PC-9 (cell line): ENCODE results near the gene ADIPOR1. TPM values are rescaled to one million over a fixed set of nuclear protein-coding genes. Genes with fewer than 3 reads are reported as not detected.
A peak's percentile ranks its signal among the peaks of the same experiment; 100 is the strongest.

ENCODE experiments used
- BruUV-seq: library from RNA; stranded (reverse); fragments of 400-500 nt; replicated peaks from 2 replicates; lab custom pipeline; 2021; lab: Mats Ljungman, UMichigan
- CTCF ChIA-PET: fragments of 300-600 bp; sonication (Branson Sonifier 250); formaldehyde crosslinking; loops from one replicate; lab custom pipeline; 2022; ENCODE audit warnings: antibody characterized with exemption; lab: Charles Lee
- POLR2A ChIA-PET: fragments of 300-600 bp; sonication (Branson Sonifier 250); formaldehyde crosslinking; loops from one replicate; lab custom pipeline; 2022; ENCODE audit warnings: antibody characterized with exemption; ENCODE audit not compliant: unreplicated experiment; lab: Charles Lee
- DNase-seq, 2 experiments: peaks; one replicate each; pipeline versions ENCODE4 v3.0.0 to v3.0.0-alpha.2; 2015 to 2022; ENCODE audit warnings: mixed read lengths in 1 of 2
- H2AFZ ChIP-seq: fragments of 200-600 bp; sonication (generic); 2 replicates; pipeline ENCODE4 v1.8.1; 2017; ENCODE audit warnings: antibody characterized with exemption
- H3F3A ChIP-seq: fragments of 200-600 bp; sonication (generic); 2 replicates; pipeline ENCODE4 v1.8.1; 2017; ENCODE audit warnings: antibody characterized with exemption, mild to moderate bottlenecking, low read depth; ENCODE audit not compliant: insufficient read depth
- H3K27ac ChIP-seq: fragments of 200-600 bp; sonication (generic); 2 replicates; pipeline ENCODE4 v1.6.1; 2016; ENCODE audit warnings: mixed run types
- H3K27me3 ChIP-seq: fragments of 200-600 bp; sonication (generic); 2 replicates; pipeline ENCODE4 v1.6.1; 2016; ENCODE audit warnings: low read depth, mixed run types; ENCODE audit not compliant: insufficient read depth
- H3K36me3 ChIP-seq: fragments of 200-600 bp; sonication (generic); 2 replicates; pipeline ENCODE4 v1.6.1; 2016; ENCODE audit warnings: low read depth, mixed run types
- H3K4me1 ChIP-seq: fragments of 200-600 bp; sonication (generic); replicated peaks from 2 replicates; pipeline ENCODE4 v1.6.1; 2016; ENCODE audit warnings: mixed run types; ENCODE audit not compliant: insufficient read depth
- H3K4me2 ChIP-seq: fragments of 200-600 bp; sonication (generic); 2 replicates; pipeline ENCODE4 v1.6.1; 2017; ENCODE audit warnings: mixed run types
- H3K4me3 ChIP-seq: fragments of 200-600 bp; sonication (generic); 2 replicates; pipeline ENCODE4 v1.6.1; 2016; ENCODE audit warnings: mixed run types
- H3K79me2 ChIP-seq: fragments of 200-600 bp; sonication (generic); 2 replicates; pipeline ENCODE4 v1.6.1; 2017; ENCODE audit warnings: low read depth, mixed run types
- H3K9me2 ChIP-seq: fragments of 200-600 bp; sonication (generic); 2 replicates; pipeline ENCODE4 v1.8.1; 2017; ENCODE audit warnings: mild to moderate bottlenecking; ENCODE audit not compliant: insufficient read depth
- H3K9me3 ChIP-seq: fragments of 200-600 bp; sonication (generic); 2 replicates; pipeline ENCODE4 v1.8.1; 2016; ENCODE audit warnings: low read depth; ENCODE audit not compliant: insufficient read depth
- H4K20me1 ChIP-seq: fragments of 200-600 bp; sonication (generic); 2 replicates; pipeline ENCODE4 v1.8.1; 2017; ENCODE audit not compliant: insufficient read depth
- EZH2 ChIP-seq: fragments of 200-600 bp; sonication (generic); IDR thresholded peaks from 2 replicates; pipeline ENCODE4 v1.8.0; 2017; ENCODE audit warnings: antibody characterized with exemption, low read depth
- intact Hi-C: fragments of 100-400 bp; cut with micrococcal nuclease; formaldehyde crosslinking; loops from one replicate; pipeline ENCODE4 v1.10.0; 2022; ENCODE audit not compliant: unreplicated experiment
- total RNA-seq: library from RNA; stranded (reverse); gene quantifications from 2 replicates; pipeline ENCODE4 v1.2.3, GENCODE V29; 2021
- TF ChIP-seq, protein P1 (sequence below): fragments of 200-600 bp; sonication (generic); conservative IDR thresholded peaks from 2 replicates; pipeline ENCODE4 v1.6.1; 2017; ENCODE audit warnings: mixed run types, antibody characterized with exemption, mild to moderate bottlenecking, moderate library complexity

ADIPOR1 gene
- total RNA-seq, 1 experiment from 2014 or later, result 102 TPM

DNA sequence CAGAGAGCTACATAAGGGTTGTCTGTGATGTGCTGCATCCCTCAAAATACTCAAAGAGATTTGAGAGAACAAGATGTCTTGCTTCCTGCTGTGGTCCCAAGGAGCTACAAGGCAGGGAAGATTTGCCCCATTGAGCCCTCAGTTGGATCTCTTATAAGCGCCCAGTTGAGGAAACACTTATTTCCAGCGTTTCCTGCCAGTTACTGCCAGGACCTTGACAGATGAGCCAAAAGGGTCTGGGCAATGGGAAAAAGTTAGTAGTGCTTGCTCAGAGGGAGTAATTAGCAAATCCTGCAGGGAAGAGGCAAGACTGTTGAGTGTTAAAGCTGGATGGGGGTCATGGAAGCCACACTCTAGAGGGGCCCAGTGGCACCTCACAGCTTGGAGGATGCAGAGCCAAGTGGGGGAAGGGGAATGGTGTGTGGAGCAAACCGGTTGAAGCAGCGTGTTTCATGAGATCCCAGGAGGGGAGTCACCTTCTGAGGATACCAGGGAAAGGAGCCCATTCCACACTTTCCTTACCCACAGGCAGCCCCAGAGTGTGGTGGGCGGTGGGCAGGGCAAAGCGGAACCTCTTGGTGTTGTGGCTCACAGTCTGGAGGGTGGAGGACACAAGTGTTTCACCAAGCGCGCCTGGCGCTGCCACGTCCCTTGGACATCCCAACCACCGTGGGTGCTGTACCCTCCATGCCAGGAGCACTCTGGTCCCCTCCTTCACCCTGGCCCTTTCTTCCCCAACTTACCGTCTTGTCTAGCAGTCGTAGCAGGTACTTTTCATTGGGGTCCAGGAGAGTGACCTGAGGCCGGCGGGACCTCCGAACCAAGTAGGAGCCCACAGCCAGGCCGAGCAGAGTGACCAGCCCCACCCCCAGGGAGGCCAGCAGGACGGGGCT, 8.1 kb upstream of the ADIPOR1 start:
- CTCF ChIA-PET, result no interaction called here
- no peak overlapping the region for H3K27ac ChIP-seq
- peak overlapping the region; percentile 100 for H2AFZ ChIP-seq
- DNase-seq, result no peak
- no peaks in the 10 kb centered on the region for H3K9me2 ChIP-seq
- no peaks in the 10 kb centered on the region for H3K27me3 ChIP-seq
- POLR2A ChIA-PET, result no interaction called here
- H3K4me2 ChIP-seq, result peak overlapping the region; percentile 99
- BruUV-seq, result TSS peak; percentile 55
- H3K36me3 ChIP-seq, result peaks cover 4% of the 10 kb centered on the region; the same call in 1 of the 2 replicates
- H3F3A ChIP-seq, result peaks cover 15% of the 10 kb centered on the region; the same call in 1 of the 2 replicates
- peak overlapping the region; percentile 99 for H3K4me3 ChIP-seq
- H3K79me2 ChIP-seq, result peaks cover 12% of the 10 kb centered on the region; the same call in 1 of the 2 replicates
- peaks cover 16% of the 10 kb centered on the region for H3K4me1 ChIP-seq
- TF ChIP-seq EZH2, result no peak
- TF ChIP-seq, protein P1, sequence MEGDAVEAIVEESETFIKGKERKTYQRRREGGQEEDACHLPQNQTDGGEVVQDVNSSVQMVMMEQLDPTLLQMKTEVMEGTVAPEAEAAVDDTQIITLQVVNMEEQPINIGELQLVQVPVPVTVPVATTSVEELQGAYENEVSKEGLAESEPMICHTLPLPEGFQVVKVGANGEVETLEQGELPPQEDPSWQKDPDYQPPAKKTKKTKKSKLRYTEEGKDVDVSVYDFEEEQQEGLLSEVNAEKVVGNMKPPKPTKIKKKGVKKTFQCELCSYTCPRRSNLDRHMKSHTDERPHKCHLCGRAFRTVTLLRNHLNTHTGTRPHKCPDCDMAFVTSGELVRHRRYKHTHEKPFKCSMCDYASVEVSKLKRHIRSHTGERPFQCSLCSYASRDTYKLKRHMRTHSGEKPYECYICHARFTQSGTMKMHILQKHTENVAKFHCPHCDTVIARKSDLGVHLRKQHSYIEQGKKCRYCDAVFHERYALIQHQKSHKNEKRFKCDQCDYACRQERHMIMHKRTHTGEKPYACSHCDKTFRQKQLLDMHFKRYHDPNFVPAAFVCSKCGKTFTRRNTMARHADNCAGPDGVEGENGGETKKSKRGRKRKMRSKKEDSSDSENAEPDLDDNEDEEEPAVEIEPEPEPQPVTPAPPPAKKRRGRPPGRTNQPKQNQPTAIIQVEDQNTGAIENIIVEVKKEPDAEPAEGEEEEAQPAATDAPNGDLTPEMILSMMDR, result no peak
- H4K20me1 ChIP-seq, result no peaks in the 10 kb centered on the region
- intact Hi-C loops, result loop anchor here (5.0 kb wide), 1 partner anchor 159 kb away; the partner anchor contains the start of gene KDM5B
- no peaks in the 10 kb centered on the region for H3K9me3 ChIP-seq

DNA sequence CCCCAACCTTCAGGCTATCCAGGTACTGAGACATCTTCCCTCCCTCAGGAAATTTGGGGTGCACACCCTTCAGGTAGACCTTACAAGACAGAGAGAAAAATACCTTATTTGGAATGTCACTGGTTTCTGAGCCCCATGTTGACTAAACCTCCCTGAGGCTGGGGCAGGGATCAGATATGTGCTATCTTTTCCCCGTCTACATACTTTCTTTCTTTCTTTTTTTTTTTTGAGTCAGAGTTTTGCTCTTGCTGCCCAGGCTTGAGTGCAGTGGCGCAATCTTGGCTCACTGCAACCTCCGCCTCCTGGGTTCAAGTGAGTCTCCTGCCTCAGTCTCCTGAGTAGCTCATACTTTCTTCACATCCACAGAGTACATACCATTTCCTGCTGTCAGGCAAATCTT, 7.3 kb upstream of the ADIPOR1 start:
- intact Hi-C loops, result loop anchor here (5.0 kb wide), 1 partner anchor 158 kb away; the partner anchor contains the start of gene KDM5B
- no peaks in the 10 kb centered on the region for H3K9me3 ChIP-seq
- H3K27ac ChIP-seq, result no peak overlapping the region
- peaks cover 15% of the 10 kb centered on the region; the same call in 1 of the 2 replicates for H3F3A ChIP-seq
- H3K79me2 ChIP-seq, result peaks cover 12% of the 10 kb centered on the region; the same call in 1 of the 2 replicates
- no peak for DNase-seq
- H3K4me3 ChIP-seq, result no peak overlapping the region
- no peaks in the 10 kb centered on the region for H4K20me1 ChIP-seq
- TF ChIP-seq, protein P1, result no peak
- TF ChIP-seq EZH2, result no peak
- H3K27me3 ChIP-seq, result no peaks in the 10 kb centered on the region
- CTCF ChIA-PET, result interaction anchor here (0.6 kb wide), 2 partner anchors 16 to 364 kb away, joined by 4 to 6 read pairs; no protein-coding TSS in a partner anchor
- no peak overlapping the region for H2AFZ ChIP-seq
- H3K4me1 ChIP-seq, result peaks cover 16% of the 10 kb centered on the region
- no TSS peak for BruUV-seq
- H3K36me3 ChIP-seq, result peaks cover 4% of the 10 kb centered on the region; the same call in 1 of the 2 replicates
- POLR2A ChIA-PET, result no interaction called here
- no peaks in the 10 kb centered on the region for H3K9me2 ChIP-seq
- no peak overlapping the region for H3K4me2 ChIP-seq

DNA sequence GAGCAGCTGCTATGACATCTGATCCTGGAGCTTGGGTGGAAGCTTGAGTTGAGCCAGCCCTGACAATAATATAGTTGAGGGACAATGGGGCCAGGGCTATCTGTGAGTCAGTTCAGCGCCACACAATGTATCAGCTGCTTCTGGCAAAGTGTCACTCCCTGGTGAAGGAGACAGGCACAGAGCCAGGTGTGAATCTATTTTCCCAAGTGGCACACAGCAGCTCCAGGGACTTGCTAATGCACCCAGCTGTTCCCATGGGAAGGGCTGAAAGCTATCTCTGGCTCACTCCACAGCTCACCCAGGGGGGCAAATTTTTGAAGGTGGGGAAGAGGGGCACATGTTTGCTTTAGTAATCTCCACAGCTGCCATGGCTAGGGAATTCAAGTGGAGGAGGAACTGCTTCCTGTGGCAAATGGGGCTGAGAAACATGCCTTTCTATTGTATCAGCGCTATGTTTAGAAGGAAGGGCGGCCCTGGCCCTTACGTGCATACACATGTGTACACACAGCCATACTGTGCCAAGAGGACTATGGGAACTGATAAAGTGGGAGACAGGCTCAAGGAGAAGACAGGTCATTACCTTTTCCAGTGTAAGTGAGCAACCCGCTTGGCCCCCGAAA, 6.8 kb upstream of the ADIPOR1 start:
- Histone ChIP-seq H4K20me1 (no peaks in the 10 kb centered on the region), H3F3A (peaks cover 20% of the 10 kb centered on the region; the same call in 1 of the 2 replicates), H3K4me2 (no peak overlapping the region), H3K9me3 (no peaks in the 10 kb centered on the region), H3K27ac (no peak overlapping the region), H3K79me2 (peaks cover 12% of the 10 kb centered on the region; the same call in 1 of the 2 replicates), H3K4me3 (no peak overlapping the region), H3K4me1 (peaks cover 19% of the 10 kb centered on the region), H3K27me3 (no peaks in the 10 kb centered on the region), H2AFZ (no peak overlapping the region), H3K9me2 (no peaks in the 10 kb centered on the region), H3K36me3 (peaks cover 4% of the 10 kb centered on the region; the same call in 1 of the 2 replicates)
- TF ChIP-seq, protein P1, result no peak
- no peak for TF ChIP-seq EZH2
- intact Hi-C loops, result loop anchor here (1.0 to 5.0 kb wide), 2 partner anchors 38 to 158 kb away; partner anchors contain the start of genes KDM5B and KLHL12
- POLR2A ChIA-PET, result interaction anchor here (1.0 kb wide), 1 partner anchor 165 kb away, joined by 3 read pairs; no protein-coding TSS in a partner anchor
- CTCF ChIA-PET, result interaction anchor here (0.6 kb wide), 2 partner anchors 17 to 364 kb away, joined by 4 to 6 read pairs; no protein-coding TSS in a partner anchor
- peak in 1 of 2 experiments; percentile 60 for DNase-seq
- no TSS peak for BruUV-seq
